DND-41 (cell line): ENCODE measurements around the gene NEURL1B.

Experiments used
- CTCF ChIP-seq: IDR thresholded peaks from 2 replicates; pipeline ENCODE4 v1.5.1; 2012; ENCODE audit warnings: borderline replicate concordance, low read length, moderate library complexity, mild to moderate bottlenecking; ENCODE audit not compliant: poor library complexity, severe bottlenecking; ENCODE audit errors: extremely low read depth
- EZH2 ChIP-seq: IDR thresholded peaks from 3 replicates; pipeline ENCODE4 v1.6.1; 2012; ENCODE audit warnings: borderline replicate concordance, low read depth, mild to moderate bottlenecking, moderate library complexity, low read length, inconsistent platforms; ENCODE audit not compliant: severe bottlenecking

DNA sequence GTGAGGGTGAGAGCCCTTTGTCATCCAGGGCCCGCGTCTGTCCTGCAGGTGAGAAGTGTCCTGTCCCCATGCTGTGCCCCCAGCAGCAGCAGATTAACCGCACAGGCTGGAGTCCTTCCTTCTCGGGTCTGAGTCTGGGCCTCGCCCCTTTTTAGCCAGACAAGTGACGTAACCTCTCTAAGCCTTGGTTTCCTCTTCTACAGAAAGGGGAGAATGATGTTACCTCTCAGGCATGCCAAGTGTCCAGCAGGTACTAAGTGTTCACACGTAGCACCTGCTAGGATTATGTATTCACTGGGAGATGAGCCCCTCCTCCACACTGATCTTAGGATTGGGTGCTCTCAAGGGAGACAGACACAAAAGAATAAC lies 6.9 kb downstream of the NEURL1B start:
- TF ChIP-seq EZH2: no peak
- no peak for TF ChIP-seq CTCF
